Stimulated activated CD8-positive, alpha-beta memory T cell treated with anti-CD3 and anti-CD28 coated beads, Interleukin-15, amount 100 ng/mL, for 1 hour (primary cell): ENCODE results near the gene SVIL.
"Not testable (repeated sequence)": the region's sequence is repeated elsewhere in the genome, so short reads cannot be mapped to it uniquely, and the experiment has no call there.

ENCODE experiments used
- DNase-seq: peaks from one replicate; pipeline ENCODE4 v3.0.0-alpha.2; 2020; ENCODE audit warnings: low read depth

Gene SVIL

DNA sequence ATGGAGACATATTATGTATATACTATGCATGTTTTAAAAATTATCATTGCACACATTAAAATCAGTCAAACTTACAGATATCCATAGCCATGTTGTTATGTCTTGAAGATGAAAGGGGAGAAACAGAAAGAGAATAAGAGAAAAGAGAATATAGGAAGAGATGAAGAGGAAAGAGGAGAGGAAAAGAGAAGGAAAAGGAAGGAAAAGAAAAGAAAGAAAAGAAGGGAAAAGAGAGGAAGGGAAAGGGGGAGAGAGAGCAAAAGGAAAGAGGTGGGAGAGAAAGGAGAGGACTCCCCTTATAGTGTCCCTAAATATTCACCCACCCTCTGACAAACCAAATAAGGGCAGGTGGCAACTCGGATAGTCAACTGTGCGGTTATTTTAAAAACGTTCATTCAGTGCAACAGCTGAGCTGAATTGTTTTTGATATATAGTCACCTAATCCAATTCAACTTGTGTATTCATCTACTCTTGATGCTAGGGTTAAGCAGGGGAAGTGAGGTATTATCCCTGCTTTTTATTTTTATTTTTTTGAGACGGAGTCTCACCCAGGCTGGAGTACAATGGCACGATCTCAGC, 14.6 kb downstream of the SVIL start:
- no peak for DNase-seq

DNA sequence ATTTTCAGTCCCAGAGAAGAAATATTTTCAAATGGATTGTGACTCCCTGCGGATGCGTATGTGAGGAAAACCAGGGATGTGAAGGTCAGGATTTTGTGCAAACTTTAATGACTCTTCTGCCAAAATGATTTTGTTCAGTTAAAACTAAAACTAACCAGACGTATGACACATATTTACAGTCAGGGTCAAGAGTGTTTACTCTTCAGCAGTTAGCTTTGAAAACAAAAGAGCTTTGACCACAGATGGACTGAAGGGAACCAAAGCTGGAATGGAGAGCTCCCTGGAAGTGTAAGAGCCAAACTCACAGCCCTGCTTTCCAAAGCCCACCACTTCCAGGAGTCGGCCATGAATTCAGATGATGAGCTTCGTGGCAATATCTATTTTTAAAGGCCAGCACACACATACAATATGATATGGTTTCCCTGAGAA, 15.5 kb downstream of the SVIL start:
- DNase-seq = no peak

DNA sequence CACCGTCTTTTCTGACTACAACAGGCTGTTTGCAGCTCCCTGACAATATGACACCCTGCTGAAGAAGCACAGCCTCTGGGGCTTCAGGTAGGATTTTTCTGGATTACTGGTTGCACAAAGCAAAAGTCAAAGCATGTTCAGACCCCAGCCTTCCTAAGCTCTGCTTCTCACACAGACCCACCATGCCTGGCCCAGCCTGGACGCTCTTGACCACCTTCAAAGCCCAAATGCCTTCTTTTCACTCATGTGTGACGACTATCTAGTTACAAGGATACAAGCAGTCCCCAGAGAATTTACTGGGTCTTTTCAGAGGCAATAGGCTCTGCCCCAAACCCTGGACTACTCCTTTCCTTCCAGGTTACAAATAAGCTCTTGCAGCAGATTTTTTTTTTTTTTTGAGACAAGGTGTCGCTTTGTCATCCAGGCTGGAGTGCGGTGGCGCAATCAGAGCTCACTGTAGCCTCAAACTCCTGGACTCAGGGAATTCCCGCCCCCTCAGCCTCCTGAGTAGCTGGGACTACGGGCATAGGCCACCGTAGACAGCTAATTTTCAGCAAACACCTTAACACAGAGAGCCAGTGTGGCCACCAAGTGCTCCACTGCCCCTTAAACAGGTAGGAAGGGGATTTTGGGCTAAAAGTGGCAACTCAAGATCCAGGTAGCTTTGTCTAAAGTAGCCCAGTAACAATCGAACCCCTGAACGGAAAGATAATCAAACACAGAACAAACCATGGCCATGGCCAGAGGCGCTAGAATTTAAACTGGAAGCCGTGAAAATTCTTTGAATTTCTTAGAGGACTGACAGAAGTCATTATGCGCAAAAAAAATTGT, 16.2 kb downstream of the SVIL start:
- DNase-seq = no peak

DNA sequence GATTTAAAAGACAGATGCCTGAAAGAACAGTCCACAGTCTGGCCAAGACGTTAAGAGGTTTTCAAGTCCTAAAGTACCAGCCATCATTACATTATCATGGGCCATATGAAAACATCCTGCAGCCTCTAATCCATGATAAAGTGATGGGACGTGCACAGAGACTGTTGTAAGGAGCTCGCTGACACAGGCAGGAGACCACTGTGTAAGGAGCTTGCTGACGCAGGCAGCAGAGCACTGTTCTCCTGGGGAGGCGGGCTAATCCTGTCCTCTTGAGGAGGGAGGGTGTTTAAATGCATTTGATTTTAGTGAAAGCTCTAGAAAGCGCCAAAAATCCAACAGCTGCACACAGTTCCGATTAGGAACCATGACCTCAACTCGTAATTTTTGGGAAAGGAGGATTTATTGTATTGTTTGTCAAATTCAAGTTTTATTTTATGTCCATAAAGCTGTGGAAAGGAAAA, 16.9 kb downstream of the SVIL start:
- no peak for DNase-seq

DNA sequence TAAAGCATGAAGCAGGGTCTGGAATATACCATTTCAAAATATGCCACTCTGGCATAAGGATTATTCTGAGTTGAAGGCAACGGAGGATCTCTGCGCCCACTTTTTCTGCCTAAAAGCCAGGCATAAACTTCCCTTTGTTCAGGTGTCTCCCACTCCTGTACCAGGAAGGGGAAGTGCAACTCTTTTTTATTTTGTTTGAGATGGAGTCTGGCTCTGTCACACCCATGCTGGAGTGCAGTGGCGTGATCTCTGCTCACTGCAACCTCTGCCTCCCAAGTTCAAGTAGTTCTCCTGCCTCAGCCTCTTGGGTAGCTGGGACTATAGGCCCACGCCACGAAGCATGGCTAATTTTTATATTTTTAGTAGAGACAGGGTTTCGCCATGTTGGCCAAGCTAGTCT, 18.2 kb downstream of the SVIL start:
- no peak for DNase-seq

DNA sequence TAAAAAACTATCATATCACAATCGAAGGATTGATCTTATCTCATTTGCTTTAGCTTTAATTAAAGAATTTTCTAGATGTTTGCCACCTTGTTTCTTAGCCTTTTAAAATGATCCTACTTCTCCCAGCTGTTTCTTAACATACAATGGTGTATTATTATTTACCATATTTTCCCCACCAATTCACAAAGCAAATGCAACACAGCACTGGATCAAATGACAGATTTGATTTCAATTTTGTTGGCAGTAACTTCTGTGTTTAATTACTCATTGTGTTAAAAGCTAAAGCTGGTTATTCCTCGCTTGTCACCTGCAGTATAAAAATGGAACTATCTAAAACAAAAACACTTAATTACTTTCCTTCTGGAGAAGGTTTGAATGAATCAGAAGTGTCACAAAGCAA, 19.6 kb downstream of the SVIL start:
- DNase-seq = no peak

DNA sequence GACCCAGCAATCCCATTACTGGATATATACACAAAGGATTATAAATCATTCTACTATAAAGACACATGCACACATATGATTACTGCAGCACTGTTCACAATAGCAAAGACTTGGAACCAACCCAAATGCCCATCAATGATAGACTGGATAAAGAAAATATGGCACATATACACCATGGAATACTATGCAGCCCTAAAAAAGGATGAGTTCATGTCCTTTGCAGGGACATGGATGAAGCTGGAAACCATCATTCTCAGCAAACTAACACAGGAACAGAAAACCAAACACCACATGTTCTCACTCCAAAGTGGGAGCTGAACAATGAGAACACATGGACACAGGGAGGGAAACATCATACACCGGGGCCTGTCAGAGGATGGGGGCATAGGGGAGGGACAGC, 20.5 kb downstream of the SVIL start:
- DNase-seq = not testable (repeated sequence)

DNA sequence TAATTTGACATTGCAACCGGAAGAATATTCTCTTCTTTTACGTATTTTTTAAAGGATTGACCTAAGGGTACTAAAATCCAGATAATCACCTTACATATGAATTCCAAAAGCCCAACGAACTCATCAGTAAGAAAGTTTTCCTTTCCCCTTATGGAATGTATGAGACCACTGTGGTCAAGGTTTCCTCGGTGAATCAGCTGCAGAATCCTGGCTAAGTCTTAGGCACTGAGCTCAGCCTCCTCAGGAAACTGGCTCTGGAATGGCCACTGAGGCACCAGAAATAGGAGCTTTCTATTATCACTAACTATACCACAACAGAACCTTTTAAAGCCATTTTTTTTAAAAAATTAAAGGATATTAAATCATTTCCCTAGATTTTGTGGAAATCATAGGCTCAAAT, 21.0 kb downstream of the SVIL start:
- no peak for DNase-seq

DNA sequence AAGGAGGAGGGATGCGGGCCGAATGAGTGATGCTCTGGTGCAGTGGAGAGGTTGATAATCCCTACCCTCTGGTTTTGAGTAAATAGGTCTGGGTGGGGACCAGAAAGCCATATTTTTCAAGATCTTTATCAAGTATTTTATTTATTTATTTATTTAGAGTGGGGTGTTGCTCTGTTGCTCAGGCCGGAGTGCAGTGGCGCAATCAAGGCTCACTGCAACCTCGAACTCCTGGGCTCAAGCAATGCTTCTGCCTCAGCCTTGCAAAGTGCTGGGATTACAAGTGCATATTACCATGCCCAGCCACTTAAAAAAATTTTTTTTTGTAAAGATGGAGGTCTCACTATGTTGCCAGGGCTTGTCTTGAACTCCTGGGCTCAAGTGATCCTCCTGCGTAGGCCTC, 21.6 kb downstream of the SVIL start:
- no peak for DNase-seq

DNA sequence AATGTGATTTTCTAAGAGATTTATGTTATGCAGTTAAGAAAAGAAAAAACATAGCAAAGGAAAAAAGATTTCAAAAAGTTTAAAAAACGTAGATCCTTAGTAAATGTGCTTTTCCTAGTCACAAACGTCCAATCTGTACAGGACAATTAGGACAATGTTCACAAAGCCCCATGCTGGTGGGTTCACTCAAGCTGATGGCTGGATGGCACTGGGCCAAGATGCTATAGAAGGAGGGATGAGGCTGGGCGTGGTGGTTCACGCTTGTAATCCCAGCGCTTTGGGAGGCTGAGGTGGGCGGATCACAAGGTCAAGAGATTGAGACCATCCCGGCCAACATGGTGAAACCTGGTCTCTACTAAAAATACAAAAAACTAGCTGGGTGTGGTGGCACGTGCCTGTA, 22.1 kb downstream of the SVIL start:
- no peak for DNase-seq

DNA sequence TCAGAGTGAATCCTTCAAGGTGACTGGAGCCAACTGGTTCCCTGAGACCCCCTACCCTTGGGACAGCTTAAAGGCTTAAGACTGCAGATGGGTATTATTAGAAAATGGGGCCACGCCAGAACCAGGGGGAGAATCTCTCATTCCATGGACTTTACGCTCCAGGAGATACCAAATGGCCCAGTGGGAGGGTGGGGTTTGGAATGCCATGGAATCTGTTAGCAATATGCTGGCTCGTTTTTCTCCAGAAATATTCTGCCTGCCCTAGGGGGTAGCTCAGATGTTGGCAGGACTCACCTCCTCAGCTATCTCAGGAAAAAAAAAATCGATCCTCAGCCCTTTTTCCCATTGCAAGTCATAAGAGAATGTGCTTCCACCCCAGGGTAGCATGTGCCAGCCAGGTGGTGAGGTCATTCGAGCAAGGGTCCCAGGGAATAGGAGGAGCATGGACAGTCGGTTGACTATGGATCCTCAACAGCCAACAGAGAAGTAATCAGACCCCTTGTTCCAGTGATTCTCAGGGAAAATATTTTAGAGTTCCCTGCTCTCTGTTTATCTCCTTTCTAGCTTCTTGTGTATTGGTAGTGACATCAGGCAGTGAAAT, 22.9 kb downstream of the SVIL start:
- DNase-seq = no peak

DNA sequence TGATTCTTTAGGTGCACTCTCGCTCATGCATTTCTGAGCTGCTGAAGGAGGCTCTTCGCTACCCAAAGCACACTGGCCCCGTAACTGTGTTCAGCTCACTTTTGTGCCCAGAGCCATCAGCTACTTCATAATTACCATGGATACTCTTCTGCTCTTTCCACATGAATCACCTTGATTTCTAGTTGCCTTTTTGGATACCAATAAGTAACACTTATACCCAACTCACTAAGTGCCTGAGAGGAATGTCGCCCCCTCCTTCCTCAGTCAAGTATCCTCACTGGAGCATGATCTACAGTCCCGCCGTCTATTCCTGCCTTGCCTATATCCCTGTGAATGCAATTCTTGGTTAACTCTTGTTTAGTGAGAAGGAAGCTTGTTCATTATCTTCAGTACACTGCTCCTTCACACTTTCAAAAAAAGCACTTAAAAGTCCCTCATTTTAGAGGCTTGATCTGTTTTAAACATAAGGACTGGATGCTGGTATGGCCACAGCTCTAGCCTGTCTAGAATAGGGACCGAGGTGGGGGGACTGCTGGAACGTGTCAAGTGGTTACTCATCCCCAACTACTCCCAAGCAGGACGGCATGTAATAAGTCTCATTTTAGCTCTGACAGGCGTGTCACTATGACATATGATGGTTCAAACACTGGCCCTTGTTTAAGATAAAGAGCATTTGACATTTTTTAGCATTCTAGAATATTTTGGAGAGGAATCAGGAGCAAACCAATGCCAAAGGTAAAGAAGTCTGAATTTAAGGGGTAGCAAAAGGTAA, 23.7 kb downstream of the SVIL start:
- no peak for DNase-seq

DNA sequence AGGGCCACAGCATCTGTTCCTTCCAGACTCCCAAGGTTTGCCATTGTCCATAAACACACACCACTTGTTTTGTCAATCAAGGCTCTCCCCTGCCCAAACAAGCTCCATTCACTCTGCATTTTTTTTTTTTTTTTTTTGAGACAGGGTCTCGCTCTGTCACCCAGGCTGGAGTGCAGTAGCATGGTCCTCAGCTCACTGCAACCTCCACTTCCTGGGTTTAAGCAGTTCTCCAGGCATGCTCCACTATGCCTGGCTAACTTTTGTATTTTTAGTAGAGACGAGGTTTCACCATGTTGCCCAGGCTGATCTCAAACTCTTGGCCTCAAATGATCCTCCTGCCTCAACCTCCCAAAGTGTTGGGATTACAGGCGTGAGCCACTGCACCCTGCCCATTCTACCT, 24.4 kb downstream of the SVIL start:
- not testable (repeated sequence) for DNase-seq

DNA sequence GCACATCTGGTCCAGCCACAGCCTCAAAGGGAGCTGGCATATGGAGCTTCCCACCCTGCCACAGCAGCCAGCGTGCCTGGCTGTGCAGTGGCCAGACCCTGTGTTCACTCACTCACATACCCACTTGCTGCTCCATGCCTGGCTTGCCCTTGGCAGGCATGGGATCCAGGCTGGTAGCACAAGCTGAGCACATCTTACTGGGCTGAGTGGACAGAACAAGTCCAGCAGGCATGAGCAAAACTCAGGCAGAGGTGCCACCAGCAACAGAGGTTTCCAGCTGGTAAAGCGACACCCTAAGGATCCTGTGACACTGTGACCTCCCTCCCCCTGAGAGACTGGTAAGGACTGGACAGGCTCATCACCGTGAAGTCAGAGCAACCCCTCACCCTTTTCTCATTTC, 25.1 kb downstream of the SVIL start:
- no peak for DNase-seq

DNA sequence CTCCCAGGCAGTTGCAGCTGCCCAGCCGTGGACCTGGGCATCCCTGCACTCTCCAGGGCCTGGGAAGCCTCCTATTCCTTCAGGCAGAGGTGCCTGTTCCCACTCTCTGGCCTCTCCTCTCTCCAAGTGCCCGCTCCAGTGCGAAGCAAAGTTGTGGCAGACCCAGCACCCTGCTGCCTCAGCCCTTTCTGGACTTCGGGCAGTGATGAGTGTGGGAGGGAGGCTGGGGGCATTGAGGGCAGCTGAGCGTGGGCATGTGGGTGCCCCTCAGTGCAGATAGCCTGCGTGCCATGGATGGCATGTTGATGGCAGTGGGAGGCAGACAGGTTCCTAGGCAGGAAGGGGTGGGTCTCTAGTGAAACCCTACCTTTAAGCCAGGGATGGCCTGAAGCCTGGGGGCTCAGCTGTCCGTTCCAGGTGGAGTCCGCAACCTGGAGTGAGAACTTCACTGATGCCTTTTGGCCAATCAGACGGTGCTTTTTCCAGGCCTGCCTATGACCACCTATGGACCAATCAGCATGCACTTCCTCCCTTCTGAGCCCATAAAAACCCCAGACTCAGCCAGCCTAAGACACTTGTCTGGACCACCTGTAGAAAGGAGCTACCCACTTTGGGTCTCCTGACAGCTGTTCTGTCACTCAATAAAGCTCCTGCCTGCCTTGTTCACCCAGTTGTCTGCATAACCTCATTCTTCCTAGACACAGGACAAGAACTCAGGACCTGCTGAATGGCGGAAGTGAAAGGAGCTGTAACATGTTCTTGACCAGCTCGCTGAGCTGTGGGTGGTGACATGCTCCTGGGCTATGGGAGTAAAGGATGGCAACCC, 26.1 kb downstream of the SVIL start:
- DNase-seq = no peak

DNA sequence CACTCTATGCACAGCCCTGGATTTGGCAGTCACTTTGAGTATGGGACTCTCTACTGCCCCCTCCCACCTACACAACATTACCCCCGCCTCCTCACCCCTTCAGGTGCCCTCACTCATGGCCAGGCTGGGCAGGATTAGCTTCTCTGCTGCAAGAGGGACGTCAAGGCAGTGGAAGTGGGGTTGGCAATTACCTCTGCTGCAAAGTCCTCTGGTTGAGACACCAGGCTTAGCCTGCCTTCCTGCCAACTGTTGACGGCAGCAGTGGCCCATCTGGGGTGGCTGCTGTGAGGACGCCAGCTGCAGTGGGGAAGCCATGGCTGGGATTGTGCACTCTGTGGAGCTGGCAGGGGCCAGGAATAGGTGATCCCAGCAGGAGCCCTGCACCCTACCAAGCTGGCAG, 26.7 kb downstream of the SVIL start:
- no peak for DNase-seq

DNA sequence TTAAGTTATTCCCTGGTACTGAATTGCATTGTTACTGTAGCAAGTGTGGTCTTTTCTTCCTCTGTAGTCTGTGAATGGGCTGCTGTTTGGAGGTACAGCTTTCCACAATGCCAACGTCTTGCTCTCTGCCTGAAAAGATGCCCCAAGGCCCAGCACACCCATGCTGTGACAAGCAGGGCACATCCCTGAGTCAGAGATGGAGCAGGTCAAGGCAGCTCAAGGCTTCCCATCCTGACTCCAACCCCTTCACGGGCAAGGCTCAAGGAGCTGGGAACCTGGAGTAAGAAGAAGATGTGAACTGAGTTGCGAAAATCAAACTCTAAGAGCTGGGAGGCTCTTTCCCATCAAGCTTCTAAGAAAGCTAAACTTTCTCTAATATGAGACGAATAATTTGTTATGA, 27.2 kb downstream of the SVIL start:
- DNase-seq = no peak

DNA sequence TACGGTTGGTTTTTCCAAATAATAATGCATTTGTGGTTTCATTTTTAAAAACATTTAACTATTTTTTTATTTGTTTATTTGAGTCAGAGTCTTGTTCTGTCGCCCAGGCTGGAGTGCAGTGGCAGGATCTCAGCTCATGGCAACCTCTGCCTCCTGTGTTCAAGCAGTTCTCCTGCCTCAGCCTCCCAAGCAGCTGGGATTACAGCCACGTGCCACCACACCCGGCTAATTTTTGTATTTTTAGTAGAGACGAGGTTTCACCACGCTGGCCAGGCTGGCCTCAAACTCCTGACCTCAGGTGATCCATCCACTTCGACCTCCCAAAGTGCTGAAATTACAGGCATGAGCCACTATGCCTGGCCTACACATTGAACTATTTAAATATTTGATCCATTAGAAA, 28.1 kb downstream of the SVIL start:
- not testable (repeated sequence) for DNase-seq

DNA sequence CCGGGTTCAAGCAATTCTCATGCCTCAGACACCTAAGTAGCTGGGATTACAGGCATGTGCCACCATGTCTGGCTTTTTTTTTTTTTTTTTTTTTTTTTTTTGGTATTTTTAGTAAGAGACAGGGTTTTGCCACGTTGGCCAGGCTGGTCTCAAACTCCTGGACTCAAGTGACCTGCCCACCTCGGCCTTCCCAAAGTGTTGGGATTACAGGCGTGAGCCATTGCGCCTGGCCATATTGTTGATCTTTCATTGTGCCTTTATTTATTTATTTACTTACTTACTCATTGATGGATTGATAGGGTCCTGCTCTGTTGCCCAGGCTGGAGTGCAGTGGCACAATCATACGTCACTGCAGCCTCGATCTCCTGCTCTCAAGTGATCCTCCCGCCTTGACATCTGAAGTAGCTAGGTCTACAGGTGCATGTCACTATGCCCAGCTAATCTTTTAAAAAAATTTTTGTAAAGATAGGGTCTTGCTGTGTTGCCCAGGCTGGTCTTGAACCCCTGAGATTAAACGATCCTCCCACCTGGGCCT, 30.4 kb downstream of the SVIL start:
- DNase-seq = no peak

DNA sequence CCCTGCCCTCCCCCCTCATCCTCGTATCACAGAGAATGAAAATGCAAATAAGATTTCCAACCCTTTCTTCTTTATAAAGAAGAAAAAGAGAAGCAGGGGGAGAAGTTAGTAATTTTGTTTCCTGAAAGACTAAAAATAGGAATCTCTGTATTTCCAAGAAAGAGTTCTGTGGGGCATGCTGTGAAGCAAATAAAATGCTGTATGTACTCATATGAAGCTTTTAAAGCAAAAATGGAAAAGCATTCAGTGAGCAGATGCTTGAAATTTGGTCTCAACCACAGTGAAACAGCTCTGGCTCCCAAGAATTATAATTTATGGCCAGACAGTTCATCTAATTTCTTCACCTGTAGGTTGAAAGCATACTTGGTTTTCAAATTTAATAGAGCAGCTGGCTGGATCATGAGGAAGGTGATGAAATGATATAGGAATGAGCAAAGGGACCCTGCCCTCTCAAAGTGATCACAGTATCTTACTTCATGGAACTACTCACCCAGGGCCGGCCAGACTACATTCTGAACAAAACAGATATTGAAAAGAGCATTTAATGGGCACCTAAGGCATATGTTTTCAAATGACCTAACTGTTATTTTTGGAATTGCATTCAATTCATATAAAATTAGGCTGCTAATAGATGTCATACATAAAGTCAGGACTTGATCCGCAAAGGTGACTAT, 31.4 kb downstream of the SVIL start:
- DNase-seq = no peak

DNA sequence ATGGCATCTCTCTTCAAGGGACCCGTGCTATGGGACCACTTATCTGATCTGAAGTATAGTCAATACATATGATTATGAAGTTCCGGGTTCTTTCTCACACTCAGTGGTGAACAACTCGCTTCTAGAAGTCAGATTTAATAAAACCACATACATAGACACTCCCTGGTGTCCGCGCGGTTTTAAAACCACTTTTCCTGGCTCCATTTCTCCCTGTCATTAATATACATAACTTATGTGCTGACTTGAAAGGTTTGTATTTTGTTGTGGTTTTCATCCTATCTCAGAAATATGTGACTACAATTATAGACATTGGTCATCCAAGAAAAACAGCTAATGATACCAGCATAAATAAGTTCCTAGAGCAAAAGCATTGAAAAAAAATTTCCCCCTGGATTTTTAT, 34.0 kb downstream of the SVIL start:
- no peak for DNase-seq
